Fibroblast of lung (primary cell): ENCODE measurements around the gene PRKCD. TPM values are rescaled to one million over a fixed set of nuclear protein-coding genes. Genes with fewer than 3 reads are reported as not detected.

Experiments
- DNase-seq, 2 donors: peaks; one replicate each; pipeline versions ENCODE4 v3.0.0 to v3.0.0-alpha.2; 2010; ENCODE audit warnings: low read depth in 2 of 2
- H2AFZ ChIP-seq: 2 replicates; pipeline ENCODE4 v1.5.1; 2012; ENCODE audit warnings: low read length, control low read depth, inconsistent platforms
- H3K27ac ChIP-seq: 2 replicates; pipeline ENCODE4 v1.5.1; 2011; ENCODE audit warnings: low read length, control low read depth; ENCODE audit not compliant: insufficient read depth
- H3K27me3 ChIP-seq: 2 replicates; pipeline ENCODE4 v1.5.1; 2011; ENCODE audit warnings: mild to moderate bottlenecking, low read length; ENCODE audit not compliant: control insufficient read depth, insufficient read depth
- H3K36me3 ChIP-seq: 2 replicates; pipeline ENCODE4 v1.5.1; 2011; ENCODE audit warnings: low read length; ENCODE audit not compliant: control insufficient read depth, insufficient read depth
- H3K4me1 ChIP-seq: 2 replicates; pipeline ENCODE4 v1.5.1; 2011; ENCODE audit warnings: low read length; ENCODE audit not compliant: control insufficient read depth, insufficient read depth; ENCODE audit errors: extremely low read depth
- H3K4me2 ChIP-seq: 2 replicates; pipeline ENCODE4 v1.5.1; 2011; ENCODE audit warnings: low read length, control low read depth; ENCODE audit not compliant: insufficient read depth; ENCODE audit errors: extremely low read depth
- H3K4me3 ChIP-seq, 4 experiments: fragments of 200-600 bp in 1 of 4; sonication (generic) in 1 of 4; replicated peaks in 1 of 4; 2 replicates each; pipeline ENCODE4 v1.5.1; 2011 to 2016; ENCODE audit warnings: low read length in 4 of 4, low read depth in 3 of 4, mild to moderate bottlenecking in 3 of 4, control low read depth in 2 of 4, inconsistent platforms in 1 of 4, mixed read lengths in 1 of 4; ENCODE audit not compliant: insufficient read depth in 1 of 4; ENCODE audit errors: control extremely low read depth in 1 of 4
- H3K79me2 ChIP-seq: 2 replicates; pipeline ENCODE4 v1.5.1; 2012; ENCODE audit warnings: mild to moderate bottlenecking, low read length, inconsistent platforms; ENCODE audit not compliant: control insufficient read depth, insufficient read depth
- H3K9ac ChIP-seq: 2 replicates; pipeline ENCODE4 v1.5.1; 2011; ENCODE audit warnings: mild to moderate bottlenecking, low read length, control low read depth; ENCODE audit not compliant: insufficient read depth
- H3K9me3 ChIP-seq: 2 replicates; pipeline ENCODE4 v1.5.1; 2012; ENCODE audit warnings: low read depth, low read length; ENCODE audit not compliant: control insufficient read depth, insufficient read depth
- H4K20me1 ChIP-seq: 2 replicates; pipeline ENCODE4 v1.5.1; 2011; ENCODE audit warnings: low read length; ENCODE audit not compliant: control insufficient read depth, insufficient read depth; ENCODE audit errors: extremely low read depth
- CTCF ChIP-seq, 2 donors: IDR thresholded peaks in 1 of 2; conservative IDR thresholded peaks in 1 of 2; 1 replicate in 1 of 2; 2 replicates in 1 of 2; pipeline ENCODE4 v1.5.1; 2011 to 2012; ENCODE audit warnings: low read length in 2 of 2, control low read depth in 1 of 2, inconsistent platforms in 1 of 2, low read depth in 1 of 2, mild to moderate bottlenecking in 1 of 2
- EZH2 ChIP-seq: IDR thresholded peaks from 2 replicates; pipeline ENCODE4 v1.5.1; 2012; ENCODE audit warnings: low read length, control low read depth, mild to moderate bottlenecking; ENCODE audit errors: missing control alignments
- polyA plus RNA-seq, 2 donors: library from polyadenylated mRNA; depleted of rRNA in 1 of 2; stranded (reverse) in 1 of 2; unstranded in 1 of 2; fragments of >200 nt; gene quantifications; 2 replicates each; pipeline ENCODE4 v1.2.1, GENCODE V29; 2011 to 2012; ENCODE audit warnings: missing spikeins in 1 of 2
- total RNA-seq: library from RNA; depleted of rRNA; stranded (reverse); fragments of >200 nt; gene quantifications from 2 replicates; pipeline ENCODE4 v1.2.1, GENCODE V29; 2014

Gene PRKCD
- total and polyA plus RNA-seq, 2 donors (not counting 1 experiment from before 2014, with no cell fraction given), result 3.8 to 21.2 TPM

- no peaks in the 10 kb centered on the region for H4K20me1 ChIP-seq
- no peak overlapping the region for H3K9ac ChIP-seq
- no peak overlapping the region for H3K4me2 ChIP-seq
- H3K79me2 ChIP-seq, result no peaks in the 10 kb centered on the region
- H3K27ac ChIP-seq, result no peak overlapping the region
- TF ChIP-seq EZH2 (no peak), CTCF (conservative IDR thresholded peaks at IDR 0.05 in 1 of 2, IDR thresholded peaks at IDR 0.05 in 1 of 2; ENCODE audit: low read depth in 1 of 2, low read length in 2 of 2) (no peak)
- H3K9me3 ChIP-seq, result no peaks in the 10 kb centered on the region
- H2AFZ ChIP-seq, result no peak overlapping the region
- H3K36me3 ChIP-seq, result peaks cover 34% of the 10 kb centered on the region
- DNase-seq, result no peak
- H3K4me1 ChIP-seq, result no peaks in the 10 kb centered on the region
- H3K4me3 ChIP-seq, result no peak overlapping the region
- no peaks in the 10 kb centered on the region for H3K27me3 ChIP-seq
Observed at GRCh38 chr3:53222183-53222901, 61.3 kb downstream of the PRKCD start.

DNA sequence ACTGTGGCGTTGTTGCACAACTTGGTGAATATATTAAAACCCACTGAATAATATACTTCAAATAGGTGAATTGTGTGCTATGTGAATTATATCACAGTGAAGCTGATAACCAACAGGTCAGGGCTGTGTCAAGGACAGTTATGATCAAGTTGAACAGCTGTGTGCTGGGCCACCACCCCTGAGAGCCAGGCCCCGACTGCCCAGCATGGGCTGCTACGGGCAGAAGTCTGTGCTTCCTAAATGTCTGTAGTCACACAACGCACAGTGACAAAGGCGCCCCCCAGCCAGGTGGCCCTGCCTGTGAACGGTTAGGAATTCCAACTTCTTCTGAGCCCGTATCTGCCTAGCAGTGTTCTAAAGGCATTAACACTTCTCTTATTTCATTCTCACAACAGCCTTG, 62.0 kb downstream of the PRKCD start:
- H3K36me3 ChIP-seq, result peaks cover 41% of the 10 kb centered on the region
- no peaks in the 10 kb centered on the region for H4K20me1 ChIP-seq
- TF ChIP-seq EZH2 (no peak), CTCF (conservative IDR thresholded peaks at IDR 0.05 in 1 of 2, IDR thresholded peaks at IDR 0.05 in 1 of 2; ENCODE audit: low read depth in 1 of 2, low read length in 2 of 2) (no peak)

GRCh38 chr3:53223541-53223966, 62.5 kb downstream of the PRKCD start:
- Histone ChIP-seq H3K27ac (no peak overlapping the region), H3K9ac (no peak overlapping the region), H3K27me3 (no peaks in the 10 kb centered on the region), H3K4me2 (no peak overlapping the region), H3K9me3 (no peaks in the 10 kb centered on the region), H3K4me1 (no peaks in the 10 kb centered on the region), H4K20me1 (no peaks in the 10 kb centered on the region), H2AFZ (no peak overlapping the region), H3K4me3 (no peak overlapping the region), H3K79me2 (no peaks in the 10 kb centered on the region), H3K36me3 (peaks cover 46% of the 10 kb centered on the region)
- DNase-seq, result no peak
- TF ChIP-seq EZH2, result no peak
- TF ChIP-seq CTCF (conservative IDR thresholded peaks at IDR 0.05 in 1 of 2, IDR thresholded peaks at IDR 0.05 in 1 of 2; ENCODE audit: low read depth in 1 of 2, low read length in 2 of 2), result no peak

More for the DNA sequence above, 62.0 kb downstream of the PRKCD start:
- Histone ChIP-seq H3K27me3 (no peaks in the 10 kb centered on the region), H2AFZ (no peak overlapping the region), H3K27ac (no peak overlapping the region), H3K9ac (no peak overlapping the region), H3K4me1 (no peaks in the 10 kb centered on the region), H3K4me3 (no peak overlapping the region), H3K79me2 (no peaks in the 10 kb centered on the region), H3K4me2 (no peak overlapping the region), H3K9me3 (no peaks in the 10 kb centered on the region)
- no peak for DNase-seq
